Right lung (tissue), 5 donors: ENCODE results near the gene B2M. TPM values are rescaled to one million over a fixed set of nuclear protein-coding genes. Genes with fewer than 3 reads are reported as not detected.

Experiments
- DNase-seq, 2 donors: peaks; one replicate each; pipeline ENCODE4 v3.0.0-alpha.2; 2013
- polyA plus RNA-seq, 5 donors: library from polyadenylated mRNA; unstranded; fragments of 120-200 nt; gene quantifications; one replicate each; pipeline versions ENCODE4 v1.2.1 to v1.2.3, GENCODE V29; 2013; ENCODE audit warnings: inconsistent platforms in 1 of 5, low replicate concordance in 1 of 5; ENCODE audit not compliant: insufficient read length in 5 of 5, insufficient read depth in 1 of 5

The B2M gene
- polyA plus RNA-seq, 5 donors, result 1,333 to 1,801 (median 1,405) TPM

GRCh38 chr15:44763187-44763586 is 51.9 kb downstream of the B2M start:
- no peak for DNase-seq

DNA sequence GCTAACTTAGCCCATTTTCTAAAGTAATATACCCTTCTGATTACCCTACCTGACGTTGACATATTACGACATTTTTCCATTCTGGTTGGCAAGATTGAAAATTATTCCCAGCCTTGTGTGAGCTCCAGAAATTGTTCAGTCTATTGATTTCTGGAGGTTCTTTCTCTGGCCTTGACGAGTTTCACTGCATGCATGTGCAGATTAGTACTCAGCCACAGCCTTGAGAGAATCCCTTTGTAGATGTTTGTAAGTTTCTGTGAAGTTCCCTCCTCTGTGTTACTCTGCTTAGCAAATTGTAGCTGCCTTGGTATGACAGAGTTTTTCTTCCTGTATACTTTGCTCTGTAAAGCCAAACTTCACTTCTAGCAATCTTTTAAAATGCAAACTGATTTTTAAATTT is 52.5 kb downstream of the B2M start:
- no peak for DNase-seq

- DNase-seq, result no peak
These were observed 53.7 kb downstream of the B2M start for GRCh38 chr15:44765036-44765435.

Other genes starting within 250 kb of the B2M start
- 10 to 100 TPM; 80.9 to 99.0 (median 95.2) TPM for gene EIF3J, start 174.4 kb upstream of the B2M start, polyA plus RNA-seq
- 10 to 100 TPM; 73.3 to 87.4 (median 79.5) TPM for gene SPG11, start 47.9 kb upstream of the B2M start, polyA plus RNA-seq
- 1 to 10 TPM in 4 of 5 donors, under 1 TPM in 1; 0.68 to 1.6 (median 1.2) TPM for gene PATL2, start 194 bp upstream of the B2M start, polyA plus RNA-seq
- 10 to 100 TPM; 19.9 to 28.4 (median 22.6) TPM for gene TRIM69, start 25.0 kb downstream of the B2M start, polyA plus RNA-seq
- not detected for gene TERB2, start 245.2 kb downstream of the B2M start, polyA plus RNA-seq